MG63 (cell line): ENCODE measurements around the gene HAND1. TPM values are rescaled to one million over a fixed set of nuclear protein-coding genes. Genes with fewer than 3 reads are reported as not detected.
A peak's percentile ranks its signal among the peaks of the same experiment; 100 is the strongest.

Experiments
- DNase-seq: peaks from one replicate; pipeline ENCODE4 v3.0.0-alpha.2; 2020
- H3K27me3 ChIP-seq: fragments of 250-450 bp; sonication (Bioruptor Pico); 2 replicates; pipeline ENCODE4 v1.5.1; 2020; ENCODE audit warnings: mild to moderate bottlenecking, moderate library complexity
- H3K36me3 ChIP-seq: fragments of 250-450 bp; sonication (Bioruptor Pico); 2 replicates; pipeline ENCODE4 v1.5.1; 2020; ENCODE audit warnings: mild to moderate bottlenecking, moderate library complexity
- H3K4me3 ChIP-seq: fragments of 250-450 bp; sonication (Bioruptor Pico); 2 replicates; pipeline ENCODE4 v1.5.1; 2020; ENCODE audit warnings: mild to moderate bottlenecking, moderate library complexity
- H3K9me3 ChIP-seq: fragments of 250-450 bp; sonication (Bioruptor Pico); 2 replicates; pipeline ENCODE4 v1.5.1; 2020; ENCODE audit warnings: mild to moderate bottlenecking, moderate library complexity
- total RNA-seq: library from RNA; depleted of rRNA; stranded (reverse); fragments of >200 nt; shearing (Covaris generic); gene quantifications from 2 replicates; pipeline ENCODE4 v1.2.3, GENCODE V29; 2014; ENCODE audit warnings: low replicate concordance

HAND1 gene
- total RNA-seq, 1 experiment from 2014 or later, result 2.3 TPM

- Histone ChIP-seq H3K27me3 (no peaks in the 10 kb centered on the region), H3K9me3 (no peaks in the 10 kb centered on the region), H3K4me3 (no peak overlapping the region), H3K36me3 (peaks cover 66% of the 10 kb centered on the region)
- DNase-seq, result no peak
These were observed 26.1 kb downstream of the HAND1 start for GRCh38 chr5:154451957-154452356.

- Histone ChIP-seq H3K9me3 (no peaks in the 10 kb centered on the region), H3K4me3 (no peak overlapping the region), H3K36me3 (peaks cover 45% of the 10 kb centered on the region), H3K27me3 (no peaks in the 10 kb centered on the region)
- DNase-seq, result no peak
These were observed 28.2 kb downstream of the HAND1 start for GRCh38 chr5:154449786-154450185.

GRCh38 chr5:154447089-154447725 is 30.8 kb downstream of the HAND1 start:
- H3K27me3 ChIP-seq, result no peaks in the 10 kb centered on the region
- peak; percentile 14 for DNase-seq
- no peaks in the 10 kb centered on the region for H3K9me3 ChIP-seq
- peak overlapping the region; percentile 99 for H3K4me3 ChIP-seq
- peaks cover 21% of the 10 kb centered on the region for H3K36me3 ChIP-seq

GRCh38 chr5:154446195-154447088 is 31.6 kb downstream of the HAND1 start:
- peaks cover 19% of the 10 kb centered on the region for H3K36me3 ChIP-seq
- H3K9me3 ChIP-seq, result no peaks in the 10 kb centered on the region
- DNase-seq, result peak; percentile 75
- H3K4me3 ChIP-seq, result peak overlapping the region; percentile 99
- H3K27me3 ChIP-seq, result no peaks in the 10 kb centered on the region

- DNase-seq, result peak; percentile 97
- Histone ChIP-seq H3K9me3 (no peaks in the 10 kb centered on the region), H3K36me3 (peaks cover 20% of the 10 kb centered on the region), H3K27me3 (no peaks in the 10 kb centered on the region), H3K4me3 (peak within 1 kb of the TSS; percentile 99)
These were observed 32.4 kb downstream of the HAND1 start, which contains the start of gene SAP30L for GRCh38 chr5:154445422-154446194. Gene SAP30L, plus strand, starts transcription at chr5:154445997. Its CDS starts 608 bp downstream, at chr5:154446605.

- Histone ChIP-seq H3K9me3 (no peaks in the 10 kb centered on the region), H3K27me3 (no peaks in the 10 kb centered on the region), H3K4me3 (peak overlapping the region; percentile 99), H3K36me3 (peaks cover 20% of the 10 kb centered on the region)
- DNase-seq, result no peak
These were observed 33.2 kb downstream of the HAND1 start for GRCh38 chr5:154444556-154445421.

- H3K4me3 ChIP-seq, result no peak overlapping the region
- DNase-seq, result no peak
- no peaks in the 10 kb centered on the region for H3K27me3 ChIP-seq
- no peaks in the 10 kb centered on the region for H3K9me3 ChIP-seq
- peaks cover 29% of the 10 kb centered on the region for H3K36me3 ChIP-seq
These were observed 35.2 kb downstream of the HAND1 start for GRCh38 chr5:154442801-154443200.

DNA sequence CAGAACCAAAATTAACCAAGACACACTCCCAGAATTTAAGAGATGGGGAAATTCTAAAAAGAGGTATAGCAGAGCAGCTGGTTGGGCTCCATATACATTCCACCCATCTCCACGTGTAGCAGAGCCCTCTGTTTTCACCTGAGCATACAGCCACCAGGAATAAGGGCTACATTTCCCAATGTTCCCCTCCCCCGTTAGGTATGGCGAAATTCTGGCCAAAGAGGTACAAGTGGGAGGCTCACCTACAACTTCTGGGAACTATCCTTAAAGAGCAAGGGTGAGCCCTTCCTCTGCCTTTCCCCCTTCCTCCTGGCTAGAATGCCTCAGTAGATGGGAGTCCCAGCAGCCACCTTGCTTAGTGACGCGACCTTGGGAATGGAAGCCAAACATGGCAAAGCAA is 37.5 kb downstream of the HAND1 start:
- no peaks in the 10 kb centered on the region for H3K27me3 ChIP-seq
- H3K4me3 ChIP-seq, result no peak overlapping the region
- DNase-seq, result no peak
- no peaks in the 10 kb centered on the region for H3K9me3 ChIP-seq
- H3K36me3 ChIP-seq, result peaks cover 40% of the 10 kb centered on the region

DNA sequence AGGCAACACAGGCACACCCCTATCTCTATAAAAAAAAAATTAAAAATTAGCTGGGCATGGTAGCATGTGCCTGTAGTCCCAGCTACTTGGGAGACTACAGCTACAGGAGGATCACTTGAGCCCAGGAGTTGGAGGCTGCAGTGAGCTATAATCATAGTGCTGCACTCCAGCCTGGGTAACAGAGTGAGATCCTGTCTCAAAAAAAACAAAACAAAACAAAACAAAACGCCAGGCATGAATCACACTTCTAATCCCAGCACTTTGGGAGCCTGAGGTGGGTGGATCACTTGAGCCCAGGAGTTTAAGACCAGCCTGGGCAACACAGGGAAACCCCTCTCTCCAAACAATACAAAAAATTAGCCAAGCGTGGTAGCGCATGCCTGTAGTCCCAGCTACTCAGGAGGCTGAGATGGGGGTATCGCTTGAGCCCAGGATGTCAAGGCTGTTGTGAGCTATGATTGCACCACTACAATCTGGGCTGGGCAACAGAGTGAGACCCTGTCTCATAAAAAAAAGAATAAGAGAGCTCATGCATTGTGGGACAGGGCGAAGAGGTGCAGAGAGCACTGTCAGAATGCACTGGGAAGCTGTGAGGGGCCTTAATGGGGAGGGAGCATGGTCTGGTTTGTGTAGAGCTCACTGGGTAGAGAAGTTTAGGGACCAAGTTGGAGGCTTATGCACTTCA is 40.6 kb downstream of the HAND1 start:
- Histone ChIP-seq H3K4me3 (no peak overlapping the region), H3K27me3 (no peaks in the 10 kb centered on the region), H3K9me3 (no peaks in the 10 kb centered on the region), H3K36me3 (peaks cover 42% of the 10 kb centered on the region)
- DNase-seq, result peak; percentile 30

GRCh38 chr5:154435226-154435625 is 42.8 kb downstream of the HAND1 start:
- Histone ChIP-seq H3K27me3 (no peaks in the 10 kb centered on the region), H3K36me3 (peaks cover 32% of the 10 kb centered on the region), H3K4me3 (no peak overlapping the region), H3K9me3 (no peaks in the 10 kb centered on the region)
- DNase-seq, result no peak

- Histone ChIP-seq H3K9me3 (no peaks in the 10 kb centered on the region), H3K27me3 (no peaks in the 10 kb centered on the region), H3K36me3 (peaks cover 12% of the 10 kb centered on the region), H3K4me3 (no peak overlapping the region)
- DNase-seq, result no peak
These were observed 46.9 kb downstream of the HAND1 start for GRCh38 chr5:154430961-154431630.

DNA sequence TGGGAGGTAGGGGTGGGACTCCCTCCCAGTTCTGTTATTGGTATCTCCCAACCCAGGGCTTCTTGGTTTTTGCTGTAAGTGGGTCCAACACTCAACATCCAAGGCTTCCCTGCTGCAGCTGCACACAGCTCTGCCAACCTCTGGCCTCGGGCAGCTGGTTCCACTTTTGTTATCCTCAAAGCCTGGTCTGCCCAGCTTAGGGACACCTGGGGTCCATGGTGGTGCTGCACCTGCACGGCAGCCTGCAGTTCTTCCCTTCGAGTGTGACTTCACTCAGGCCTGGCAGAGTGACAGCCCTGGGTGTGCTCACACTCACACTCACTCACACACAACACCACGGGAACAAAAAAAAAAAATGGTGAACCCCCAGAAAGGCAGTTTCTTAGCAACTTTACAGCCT is 47.6 kb downstream of the HAND1 start:
- peaks cover 7% of the 10 kb centered on the region; the same call in 1 of the 2 replicates for H3K36me3 ChIP-seq
- H3K4me3 ChIP-seq, result no peak overlapping the region
- H3K9me3 ChIP-seq, result no peaks in the 10 kb centered on the region
- no peaks in the 10 kb centered on the region for H3K27me3 ChIP-seq
- DNase-seq, result no peak

DNA sequence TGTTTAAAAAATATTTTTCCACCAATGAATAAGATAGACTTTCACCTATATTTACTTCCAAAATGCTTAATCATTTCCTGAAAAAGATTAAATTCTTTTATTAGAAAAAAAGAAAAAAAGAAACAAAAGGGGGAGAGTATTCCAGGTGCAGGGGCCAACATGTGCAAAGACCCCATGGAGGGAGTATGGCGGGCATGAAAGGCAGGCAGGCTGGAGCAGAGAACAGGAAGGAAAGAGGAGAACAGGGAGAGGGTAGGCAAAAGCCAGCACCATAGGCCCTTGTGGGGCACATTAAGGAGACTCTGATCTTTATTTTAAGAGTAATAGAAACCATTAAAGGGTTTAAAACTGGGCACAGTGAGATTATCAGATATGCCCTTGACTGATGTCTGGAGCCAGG is 48.7 kb downstream of the HAND1 start:
- no peak for DNase-seq
- H3K4me3 ChIP-seq, result no peak overlapping the region
- H3K9me3 ChIP-seq, result no peaks in the 10 kb centered on the region
- peaks cover 5% of the 10 kb centered on the region; the same call in 1 of the 2 replicates for H3K36me3 ChIP-seq
- no peaks in the 10 kb centered on the region for H3K27me3 ChIP-seq

DNA sequence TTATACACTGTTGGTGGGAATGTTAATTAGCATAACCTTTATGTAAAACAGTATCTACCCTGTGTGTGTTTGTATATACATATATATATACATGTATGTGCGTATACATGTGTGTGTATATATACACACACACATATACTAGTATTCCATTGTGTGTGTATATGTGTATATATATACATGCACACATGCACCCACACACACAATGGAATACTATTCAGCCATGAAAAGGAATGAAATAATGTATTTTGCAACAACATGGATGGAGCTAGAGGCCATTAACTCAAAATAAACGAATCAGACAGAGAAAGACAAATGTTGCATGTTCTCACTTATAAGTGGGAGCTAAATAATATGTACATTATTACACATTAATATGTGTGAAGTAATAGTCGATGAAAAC is 49.8 kb downstream of the HAND1 start:
- H3K9me3 ChIP-seq, result peaks cover 4% of the 10 kb centered on the region; the same call in 1 of the 2 replicates
- no peak overlapping the region for H3K4me3 ChIP-seq
- peaks cover 5% of the 10 kb centered on the region; the same call in 1 of the 2 replicates for H3K36me3 ChIP-seq
- no peaks in the 10 kb centered on the region for H3K27me3 ChIP-seq
- DNase-seq, result no peak
